ENCODE measurements around the gene ADGRE3.
"Not testable (repeated sequence)": the region's sequence is repeated elsewhere in the genome, so short reads cannot be mapped to it uniquely, and the experiment has no call there.

Gene ADGRE3

GRCh38 chr19:14669940-14670339 is 4.7 kb downstream of the ADGRE3 start:
- no peak for DNase-seq

GRCh38 chr19:14661372-14661924 is 13.2 kb downstream of the ADGRE3 start:
- DNase-seq, result no peak

GRCh38 chr19:14659874-14660489 is 14.7 kb downstream of the ADGRE3 start:
- no peak for DNase-seq

- no peak for DNase-seq
These were observed 18.9 kb downstream of the ADGRE3 start for GRCh38 chr19:14655726-14656125.

- DNase-seq, result no peak
These were observed 19.7 kb downstream of the ADGRE3 start for GRCh38 chr19:14654786-14655560.

- no peak for DNase-seq
These were observed 24.5 kb downstream of the ADGRE3 start for GRCh38 chr19:14650161-14650560.

GRCh38 chr19:14649020-14649419 is 25.6 kb downstream of the ADGRE3 start:
- no peak for DNase-seq

GRCh38 chr19:14648506-14648905 is 26.1 kb downstream of the ADGRE3 start:
- no peak for DNase-seq

- DNase-seq, result no peak
These were observed 34.9 kb downstream of the ADGRE3 start for GRCh38 chr19:14639536-14640277.

GRCh38 chr19:14632286-14632685 is 42.4 kb downstream of the ADGRE3 start:
- DNase-seq, result peak in 1 of 2 experiments; percentile 52

- no peak for DNase-seq
These were observed 45.1 kb downstream of the ADGRE3 start for GRCh38 chr19:14629557-14629956.

GRCh38 chr19:14624491-14624890 is 50.2 kb downstream of the ADGRE3 start:
- not testable (repeated sequence) for DNase-seq

GRCh38 chr19:14619404-14619803 is 55.2 kb downstream of the ADGRE3 start:
- DNase-seq, result no peak

GRCh38 chr19:14616407-14616806 is 58.2 kb downstream of the ADGRE3 start:
- DNase-seq, result no peak

GRCh38 chr19:14615623-14616022 is 59.0 kb downstream of the ADGRE3 start:
- DNase-seq, result no peak

- no peak for DNase-seq
These were observed 60.6 kb downstream of the ADGRE3 start for GRCh38 chr19:14614099-14614412.

- DNase-seq, result not testable (repeated sequence)
These were observed 61.1 kb downstream of the ADGRE3 start for GRCh38 chr19:14613399-14614098.

- no peak for DNase-seq
These were observed 62.0 kb downstream of the ADGRE3 start for GRCh38 chr19:14612657-14613056.

GRCh38 chr19:14612242-14612641 is 62.4 kb downstream of the ADGRE3 start:
- not testable (repeated sequence) for DNase-seq

GRCh38 chr19:14611051-14611450 is 63.6 kb downstream of the ADGRE3 start:
- no peak for DNase-seq

GRCh38 chr19:14606627-14607026 is 68.0 kb downstream of the ADGRE3 start:
- no peak for DNase-seq

GRCh38 chr19:14603990-14604387 is 70.7 kb downstream of the ADGRE3 start:
- no peak for DNase-seq

- DNase-seq, result no peak
These were observed 75.0 kb downstream of the ADGRE3 start for GRCh38 chr19:14599548-14600147.

All from NCI-H446 (cell line).